ENCODE results near the gene CLK3.
A peak's percentile ranks its signal among the peaks of the same experiment; 100 is the strongest.
"Not testable (repeated sequence)": the region's sequence is repeated elsewhere in the genome, so short reads cannot be mapped to it uniquely, and the experiment has no call there.

CLK3 gene

DNA sequence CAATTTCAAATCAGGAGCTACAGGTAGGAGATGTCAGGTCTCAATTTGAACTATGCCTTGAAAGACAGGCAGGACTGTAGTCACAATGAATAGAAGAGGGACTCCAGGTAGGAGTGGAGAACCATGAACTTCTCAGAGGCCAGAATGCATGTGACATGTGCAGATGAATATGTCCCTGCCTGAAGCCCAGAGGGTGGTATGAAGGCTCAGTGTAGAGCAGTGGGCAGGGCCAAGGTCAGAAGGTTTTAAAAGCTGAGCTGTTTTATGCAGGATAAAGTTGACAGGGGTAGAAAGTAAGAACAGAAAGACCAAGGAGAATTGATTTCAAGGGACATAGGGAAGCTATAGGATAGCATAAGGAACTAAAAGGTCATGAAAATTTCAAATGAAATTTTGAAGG, 30.8 kb downstream of the CLK3 start:
- DNase-seq = no peak

DNA sequence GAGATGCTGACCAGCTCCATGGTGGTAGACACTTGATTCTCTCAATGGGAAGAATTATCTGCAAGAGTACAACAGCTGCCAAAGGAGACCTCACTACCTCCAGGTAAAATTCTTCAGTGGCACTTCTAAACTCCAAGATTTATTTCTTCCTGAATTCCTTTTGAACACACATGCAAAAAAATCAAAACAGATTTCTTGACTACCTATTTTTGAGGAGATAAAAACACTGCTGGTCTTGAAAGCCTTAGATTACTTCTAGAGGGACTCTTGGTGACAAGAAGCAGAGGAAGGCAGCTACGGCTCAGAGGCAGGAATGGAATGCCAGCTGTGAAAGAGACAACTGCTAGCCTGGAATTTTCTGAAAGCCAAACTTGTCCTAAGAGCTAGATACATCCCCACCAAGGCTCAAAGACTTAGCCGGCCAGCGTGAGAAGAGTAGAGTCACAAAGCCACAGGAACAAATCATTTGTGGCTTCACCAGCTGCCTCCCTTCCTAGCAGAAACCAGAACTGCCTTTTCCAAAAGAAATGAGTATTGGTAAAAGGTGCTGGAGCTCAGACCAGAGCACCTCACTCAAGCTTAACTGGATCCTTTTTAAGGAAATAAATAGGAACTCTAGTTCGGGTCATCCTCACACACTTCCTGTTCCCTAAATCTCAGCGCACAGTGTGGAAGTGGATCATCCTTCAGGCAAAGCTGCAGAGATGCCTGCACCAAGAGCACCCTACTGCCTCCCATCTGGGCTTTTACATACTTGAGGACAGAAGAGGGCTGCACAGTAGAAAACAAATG, 32.6 kb downstream of the CLK3 start:
- DNase-seq = no peak

DNA sequence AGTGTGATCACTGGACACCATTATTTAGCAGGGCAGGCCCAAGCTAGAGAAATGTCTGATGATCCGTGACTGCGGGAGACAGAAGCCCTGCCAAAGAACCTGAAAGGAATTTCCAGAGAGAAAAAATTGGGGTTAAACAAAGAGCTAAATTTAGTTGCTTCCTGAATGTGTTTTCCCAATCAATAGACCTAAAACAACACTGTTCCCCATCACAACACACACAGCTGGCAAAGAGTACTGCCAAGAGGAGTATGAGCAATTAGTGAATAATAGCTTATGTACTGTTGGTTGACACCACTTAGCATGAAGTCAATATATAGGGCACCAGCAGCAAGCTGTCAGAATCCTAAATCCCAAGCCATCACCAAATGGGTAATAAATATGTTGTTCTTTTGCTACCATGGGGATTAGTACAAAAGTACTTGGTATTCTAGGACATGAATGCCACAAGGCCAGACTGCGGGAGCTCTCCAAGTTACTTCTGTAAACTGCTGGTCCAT, 35.7 kb downstream of the CLK3 start:
- peak; percentile 30 for DNase-seq

DNA sequence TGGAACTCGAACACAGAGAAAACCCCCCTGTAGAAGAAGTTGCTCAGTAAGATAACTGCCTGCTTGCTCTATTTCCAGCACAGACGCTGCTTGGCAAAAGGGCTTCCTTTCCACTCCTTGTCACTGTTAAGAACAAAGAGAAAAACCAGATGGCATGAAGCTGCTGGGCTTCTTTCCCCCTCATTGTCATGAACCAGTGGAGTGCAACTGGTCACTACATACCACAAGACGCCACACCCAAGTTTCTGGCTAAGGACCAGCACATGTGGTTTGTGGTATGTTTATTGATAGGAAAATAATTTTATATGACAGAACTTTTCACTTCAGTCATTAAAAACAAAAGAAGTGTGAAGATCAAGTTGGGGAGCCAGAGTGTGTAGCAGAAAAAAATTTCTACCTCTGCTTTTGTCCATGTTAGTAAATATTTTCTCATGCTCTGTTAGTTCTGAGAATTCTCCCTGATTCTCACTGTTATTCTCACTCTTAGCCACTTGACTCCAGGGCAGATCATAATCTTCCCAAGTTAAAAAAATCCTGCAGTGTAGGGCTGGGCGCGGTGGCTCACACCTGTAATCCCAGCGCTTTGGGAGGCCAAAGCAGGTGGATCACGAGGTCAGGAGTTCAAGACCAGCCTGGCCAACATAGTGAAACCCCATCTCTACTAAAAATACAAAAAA, 37.9 kb downstream of the CLK3 start:
- no peak for DNase-seq

DNA sequence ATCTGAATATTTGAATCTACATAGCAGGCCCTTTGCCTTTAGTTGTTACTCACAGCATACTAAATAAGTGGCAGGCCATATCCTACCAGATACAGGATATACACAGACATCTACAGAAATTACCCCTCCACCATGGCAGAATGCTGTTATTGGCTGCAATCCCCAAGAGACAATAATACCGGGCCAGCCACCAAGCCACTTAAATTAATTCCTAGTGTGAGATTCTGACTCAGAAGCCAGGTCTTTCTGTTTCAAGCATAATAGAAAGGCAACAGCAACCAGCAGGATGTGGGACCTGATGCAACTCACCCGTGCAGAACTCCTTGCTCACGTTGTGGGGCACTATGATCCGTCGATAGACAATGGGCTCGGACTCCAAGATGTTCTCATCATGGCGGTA, 39.8 kb downstream of the CLK3 start:
- no peak for DNase-seq

DNA sequence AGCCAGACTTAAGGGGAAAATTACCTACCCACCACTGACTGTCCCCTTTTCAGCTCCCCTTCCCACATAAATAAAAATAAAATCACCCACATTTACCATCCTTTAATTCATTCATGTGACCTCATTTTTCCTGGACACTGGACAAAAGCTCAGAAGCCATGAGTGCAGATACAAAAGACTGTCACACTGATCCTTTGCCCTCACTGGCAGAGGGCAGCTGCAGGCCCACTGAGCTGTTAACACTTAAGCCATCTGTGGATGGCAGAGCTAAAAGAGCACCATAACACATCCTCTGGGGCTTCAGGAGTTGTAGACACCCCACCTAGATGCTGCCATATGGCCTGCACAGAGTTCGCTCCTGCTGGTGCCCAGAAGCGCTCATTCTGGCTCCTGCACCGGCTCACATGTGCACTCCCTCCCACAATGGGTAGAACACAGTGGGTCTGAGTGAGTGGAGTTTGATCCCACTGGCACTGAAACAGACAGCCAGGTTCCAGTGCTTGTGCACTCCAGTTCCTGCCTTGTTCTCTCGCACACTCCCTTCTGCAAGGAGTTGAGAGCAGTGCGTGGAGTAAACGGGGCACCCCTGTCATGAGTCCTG, 41.4 kb downstream of the CLK3 start:
- no peak for DNase-seq

DNA sequence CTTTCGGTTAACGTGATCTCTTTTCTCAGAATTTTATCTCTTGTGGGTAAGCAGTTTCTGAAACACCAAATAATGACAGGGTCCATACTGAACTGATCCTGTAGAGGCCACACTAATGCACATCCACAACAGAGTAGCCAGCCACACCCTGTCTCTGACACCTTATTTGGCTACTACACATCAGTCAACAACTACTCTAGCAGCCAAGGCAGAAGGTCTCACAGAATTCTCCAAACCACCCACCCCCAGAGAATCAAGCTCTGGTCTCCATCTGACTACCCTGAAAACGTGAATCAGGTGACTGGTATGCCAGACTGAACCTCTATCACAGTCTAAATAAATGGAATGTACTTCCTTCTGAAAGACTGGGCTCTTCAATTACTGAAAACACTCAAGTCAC, 42.2 kb downstream of the CLK3 start:
- no peak for DNase-seq

DNA sequence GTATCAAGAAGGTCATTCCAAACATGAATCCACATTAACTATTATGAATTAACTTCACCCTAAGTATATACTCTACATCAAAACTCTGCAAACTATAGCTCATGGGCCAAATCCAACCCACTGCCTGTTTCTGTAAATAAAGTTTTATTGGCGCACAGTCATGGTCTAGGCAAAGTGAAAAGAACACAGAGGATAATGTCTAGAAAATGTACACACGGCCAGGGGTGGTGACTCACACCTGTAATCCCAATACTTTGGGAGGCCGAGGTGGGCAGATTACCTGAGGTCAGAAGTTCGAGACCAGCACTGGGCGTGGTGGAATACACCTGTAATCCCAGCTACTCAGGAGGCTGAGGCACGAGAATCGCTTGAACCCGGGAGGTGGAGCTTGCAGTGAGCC, 45.6 kb downstream of the CLK3 start:
- not testable (repeated sequence) for DNase-seq

DNA sequence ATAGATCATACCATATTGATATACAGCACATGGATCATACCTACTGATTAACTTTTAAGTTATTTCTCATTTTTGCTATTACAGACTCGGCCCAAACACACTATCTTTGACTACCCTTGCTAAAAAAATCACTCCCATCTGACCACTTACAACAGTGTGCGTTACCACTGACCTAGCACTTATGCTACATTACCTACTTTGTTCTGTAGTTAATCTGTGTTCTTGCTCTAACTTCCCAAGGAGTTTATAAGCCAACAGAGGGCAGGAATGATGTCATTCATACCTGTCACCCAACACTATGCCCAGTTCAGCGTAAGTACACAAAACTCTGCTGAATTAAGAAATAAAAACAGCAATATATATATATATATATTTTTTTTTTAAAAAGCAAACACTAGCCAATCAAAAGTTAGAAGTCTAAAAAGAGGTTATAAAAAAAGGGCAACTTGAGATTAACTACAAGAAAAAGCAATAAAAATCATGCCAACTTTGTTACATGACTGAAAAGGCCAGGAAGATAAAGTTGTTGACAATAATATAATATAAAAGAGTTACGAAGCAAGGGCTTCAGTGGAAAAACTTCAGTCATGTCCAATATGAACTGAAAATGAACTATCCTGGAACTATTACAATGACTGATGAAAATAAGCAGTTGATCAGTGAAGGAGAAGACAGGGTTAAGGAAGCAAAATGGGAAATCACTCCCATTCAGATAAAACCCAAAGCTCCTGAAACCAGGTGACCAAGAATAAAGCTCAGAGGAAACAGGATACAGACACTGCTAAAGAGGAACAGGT, 46.6 kb downstream of the CLK3 start:
- no peak for DNase-seq

DNA sequence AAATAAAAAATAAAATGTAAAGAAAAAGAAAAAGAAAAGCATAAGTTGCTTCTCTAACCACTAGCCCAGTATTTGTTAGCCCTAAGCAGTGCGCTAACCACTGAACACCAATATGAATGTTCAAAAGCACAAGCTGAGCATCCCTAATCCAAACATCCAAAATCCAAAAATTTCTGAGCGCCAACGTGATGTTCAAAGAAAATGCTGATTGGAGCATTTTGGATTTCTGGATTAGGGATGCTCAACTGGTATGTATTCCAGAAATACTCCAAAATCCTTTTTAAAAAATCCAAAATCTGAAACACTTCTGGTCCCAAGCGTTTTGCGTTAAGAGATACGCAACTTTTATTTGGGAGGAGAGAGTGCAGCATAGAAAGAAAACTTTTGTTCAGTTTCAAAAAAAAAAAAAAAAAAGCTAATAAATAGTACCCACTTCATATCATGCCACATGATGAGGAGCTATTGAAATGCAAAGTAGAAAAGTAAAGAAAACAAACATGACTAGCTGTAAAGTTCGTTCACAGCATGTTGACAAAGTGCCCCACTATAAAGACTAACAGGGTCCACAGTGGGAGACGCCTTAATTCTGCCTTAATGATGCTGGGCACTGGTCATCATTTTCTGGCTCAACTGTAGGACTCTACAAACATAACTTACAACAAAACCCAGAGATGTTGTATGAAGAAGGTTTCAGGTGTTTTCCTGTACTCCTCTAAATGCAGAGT, 47.8 kb downstream of the CLK3 start:
- DNase-seq = no peak

DNA sequence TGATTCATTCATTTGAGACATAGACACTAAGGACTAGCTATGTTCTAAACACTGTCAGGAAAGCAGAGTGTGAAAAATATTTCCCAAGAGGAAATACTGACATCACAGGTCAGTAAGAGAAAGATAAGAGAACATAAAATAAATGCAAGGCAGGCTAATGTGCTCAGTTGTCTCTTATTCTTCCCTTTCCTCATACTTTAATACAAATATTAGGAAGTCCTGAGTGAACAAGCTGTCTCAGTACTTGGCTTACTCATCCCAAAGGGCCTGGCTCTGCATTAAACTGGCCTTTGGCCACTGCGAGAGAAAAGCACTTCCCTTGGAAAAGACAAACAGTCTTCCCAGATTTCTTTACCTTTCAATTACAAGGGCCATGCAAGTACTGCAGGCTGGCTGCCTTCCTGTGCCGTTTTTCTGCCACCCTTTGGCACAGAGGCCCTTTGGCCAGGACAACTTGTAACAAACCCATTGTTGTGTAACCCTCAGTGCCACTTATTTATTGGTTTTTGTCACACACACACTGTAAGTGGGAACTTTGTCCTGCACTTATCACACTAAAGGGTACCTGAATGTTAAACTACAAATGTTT, 48.5 kb downstream of the CLK3 start:
- DNase-seq = no peak

DNA sequence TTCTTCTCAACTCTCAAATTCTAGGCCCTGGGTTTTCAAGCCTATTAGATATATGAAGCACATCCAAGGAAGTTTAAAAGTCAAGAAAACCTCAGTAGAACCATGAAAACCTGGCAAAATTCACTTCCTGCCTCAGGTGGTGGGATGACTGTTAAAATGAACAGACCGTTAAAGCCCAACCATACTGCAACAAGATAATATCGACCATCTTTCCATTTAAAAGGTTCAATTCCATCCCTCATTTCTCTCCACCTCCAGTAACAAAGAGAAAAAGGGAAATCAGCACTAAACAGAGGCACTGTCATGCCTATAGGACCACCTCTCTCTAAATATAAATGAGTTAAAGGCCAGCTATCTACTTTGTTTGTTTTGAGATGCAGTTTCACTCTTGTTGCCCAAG, 49.0 kb downstream of the CLK3 start:
- DNase-seq = no peak

DNA sequence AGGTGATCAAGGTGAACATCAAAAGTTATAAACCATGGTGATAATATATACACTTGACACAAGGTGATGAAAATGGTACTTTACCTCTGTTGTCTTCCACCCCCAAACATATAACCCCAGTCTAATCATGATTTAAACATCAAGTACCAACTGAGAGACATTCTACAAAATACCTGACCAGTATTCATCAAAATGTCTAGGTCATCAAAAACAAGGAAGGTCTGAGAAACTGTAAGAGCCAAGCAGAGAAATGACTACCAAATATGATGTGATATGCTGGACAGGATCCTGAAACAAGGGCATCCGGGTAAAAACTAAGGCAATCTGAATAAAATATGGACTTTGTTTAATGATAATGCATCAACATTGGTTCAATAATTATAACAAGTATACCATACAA, 52.3 kb downstream of the CLK3 start:
- DNase-seq = no peak

DNA sequence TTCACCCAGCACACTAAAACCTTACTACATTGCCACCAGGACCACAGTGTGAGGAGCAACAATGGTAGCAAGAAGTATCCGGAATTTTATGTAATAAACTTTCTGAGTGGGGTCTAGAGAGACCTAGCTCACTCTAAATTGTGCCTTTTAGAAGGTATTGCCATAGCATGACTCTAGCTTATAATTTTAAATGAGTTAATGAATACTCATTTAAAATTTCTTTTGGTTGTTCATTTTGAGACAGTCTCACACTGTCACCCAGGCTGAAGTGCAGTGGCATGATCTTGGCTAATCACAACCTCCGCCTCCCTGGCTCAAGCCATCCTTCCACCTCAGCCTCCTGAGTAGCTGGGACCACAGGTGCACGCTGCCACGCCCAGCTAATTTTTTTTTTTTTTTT, 54.0 kb downstream of the CLK3 start:
- no peak for DNase-seq

DNA sequence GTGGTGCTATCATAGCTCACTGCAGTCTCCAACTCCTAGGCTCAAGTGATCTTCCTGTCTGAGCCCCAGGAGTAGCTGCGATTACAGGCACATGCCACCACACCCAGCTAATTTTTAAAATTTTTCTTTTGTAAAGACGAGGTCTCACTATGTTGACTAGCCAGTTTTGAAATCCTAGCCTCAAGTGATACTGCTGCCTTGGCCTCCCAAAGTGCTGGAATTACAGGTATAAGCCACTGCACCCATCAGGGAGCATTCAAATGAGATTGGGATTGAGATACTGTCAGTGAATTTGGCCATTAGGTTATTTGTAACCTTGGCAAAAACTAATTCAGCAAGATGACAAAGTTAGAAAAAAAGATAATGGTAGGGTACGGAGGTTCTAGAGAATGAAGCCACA, 58.5 kb downstream of the CLK3 start:
- DNase-seq = no peak

DNA sequence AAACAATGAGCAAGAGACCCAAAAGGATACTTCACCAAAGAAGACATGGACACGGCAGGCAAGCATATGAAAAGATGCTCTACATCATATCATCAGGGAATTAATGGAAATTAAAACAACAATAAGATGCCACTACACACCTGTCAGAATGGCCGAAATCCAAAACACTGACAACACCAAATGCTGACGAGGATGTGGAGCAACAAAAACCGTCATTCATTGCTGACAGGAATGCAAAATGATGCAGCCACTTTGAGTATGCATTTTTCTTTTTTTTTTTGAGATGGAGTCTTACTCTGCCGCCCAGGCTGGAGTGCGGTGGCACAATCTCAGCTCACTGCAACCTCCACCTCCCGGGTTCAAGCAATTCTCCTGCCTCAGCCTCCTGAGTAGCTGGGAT, 61.2 kb downstream of the CLK3 start:
- DNase-seq = no peak

Data from NCI-H2029 treated with DMSO at 0.1 percent for 48 hours (cell line).